Endothelial cell of umbilical vein (primary cell): Measurements from ENCODE around the gene TCP11L2. TPM values are rescaled to one million over a fixed set of nuclear protein-coding genes. Genes with fewer than 3 reads are reported as not detected.
A peak's percentile ranks its signal among the peaks of the same experiment; 100 is the strongest.

ENCODE experiments used
- BruUV-seq: library from RNA; stranded (reverse); fragments of 400-500 nt; replicated peaks from 2 replicates; lab custom pipeline; 2021; lab: Mats Ljungman, UMichigan
- CTCF ChIA-PET: fragments of 300-600, 350-600 bp; sonication (Branson Sonifier 250); formaldehyde crosslinking; loops from one replicate; lab custom pipeline; 2021; ENCODE audit warnings: antibody characterized with exemption, inconsistent platforms; lab: Charles Lee
- POLR2A ChIA-PET: fragments of 300-600, 350-600 bp; sonication (Branson Sonifier 250); formaldehyde crosslinking; loops from one replicate; lab custom pipeline; 2021; ENCODE audit warnings: antibody characterized with exemption, inconsistent platforms; lab: Charles Lee
- DNase-seq: peaks from one replicate; pipeline ENCODE4 v3.0.0-alpha.2; 2011; ENCODE audit warnings: low read depth, low spot score
- FAIRE-seq: peaks from 2 replicates; lab custom pipeline; 2011; peaks lifted over from hg19 to GRCh38; lab: Jason Lieb, UNC
- H2AFZ ChIP-seq: 2 replicates; pipeline ENCODE4 v1.6.0; 2012; ENCODE audit warnings: low read depth, low read length, control low read depth, inconsistent platforms
- H3K27ac ChIP-seq: 2 replicates; pipeline ENCODE4 v1.5.1; 2011; ENCODE audit warnings: low read depth, mild to moderate bottlenecking, control low read depth, low read length, moderate library complexity; ENCODE audit not compliant: insufficient read depth
- H3K27me3 ChIP-seq, 2 experiments: 2 replicates each; pipeline versions ENCODE4 v1.6.0 to v1.6.1; 2011; ENCODE audit warnings: low read length in 2 of 2, mixed read lengths in 1 of 2; ENCODE audit not compliant: control insufficient read depth in 2 of 2, insufficient read depth in 2 of 2
- H3K36me3 ChIP-seq, 2 experiments: 2 replicates in 1 of 2; 3 replicates in 1 of 2; pipeline ENCODE4 v1.5.1; 2011; ENCODE audit warnings: low read length in 2 of 2, mild to moderate bottlenecking in 1 of 2, moderate library complexity in 1 of 2; ENCODE audit not compliant: control insufficient read depth in 2 of 2, insufficient read depth in 2 of 2; ENCODE audit errors: extremely low read depth in 1 of 2
- H3K4me1 ChIP-seq: 3 replicates; pipeline ENCODE4 v1.5.1; 2011; ENCODE audit warnings: mild to moderate bottlenecking, low read length; ENCODE audit not compliant: control insufficient read depth, insufficient read depth; ENCODE audit errors: extremely low read depth
- H3K4me2 ChIP-seq: 2 replicates; pipeline ENCODE4 v1.6.1; 2011; ENCODE audit warnings: low read length, control low read depth, mixed read lengths; ENCODE audit not compliant: insufficient read depth
- H3K4me3 ChIP-seq, 3 experiments: fragments of 200-600 bp in 1 of 3; sonication (generic), shearing (Covaris generic) in 1 of 3; replicated peaks in 1 of 3; 2 replicates each; pipeline ENCODE4 v1.5.1; 2011 to 2016; ENCODE audit warnings: control low read depth in 3 of 3, low read length in 3 of 3, mild to moderate bottlenecking in 2 of 3, inconsistent platforms in 1 of 3, low read depth in 1 of 3, moderate library complexity in 1 of 3; ENCODE audit not compliant: insufficient read depth in 1 of 3
- H3K79me2 ChIP-seq: 2 replicates; pipeline ENCODE4 v1.6.0; 2012; ENCODE audit warnings: low read length, inconsistent platforms; ENCODE audit not compliant: control insufficient read depth, insufficient read depth
- H3K9ac ChIP-seq: replicated peaks from 2 replicates; pipeline ENCODE3; 2011; ENCODE audit warnings: low read length, control low read depth; ENCODE audit not compliant: insufficient read depth; ENCODE audit errors: extremely low read depth
- H3K9me1 ChIP-seq: replicated peaks from 3 replicates; pipeline ENCODE4 v1.6.0; 2011; ENCODE audit warnings: mild to moderate bottlenecking, low read length; ENCODE audit not compliant: control insufficient read depth, insufficient read depth; ENCODE audit errors: extremely low read depth
- H3K9me3 ChIP-seq: replicated peaks from 2 replicates; pipeline ENCODE4 v1.5.1; 2012; ENCODE audit warnings: low read length, inconsistent platforms; ENCODE audit not compliant: control insufficient read depth, insufficient read depth
- H4K20me1 ChIP-seq: replicated peaks from 2 replicates; pipeline ENCODE3; 2011; ENCODE audit warnings: mild to moderate bottlenecking, low read length; ENCODE audit not compliant: control insufficient read depth, insufficient read depth; ENCODE audit errors: extremely low read depth
- EZH2 ChIP-seq: IDR thresholded peaks from 2 replicates; pipeline ENCODE4 v1.6.1; 2012; ENCODE audit warnings: borderline replicate concordance, low read depth, mild to moderate bottlenecking, moderate library complexity, low read length, inconsistent platforms; ENCODE audit not compliant: severe bottlenecking
- FOS ChIP-seq: IDR thresholded peaks from 2 replicates; pipeline ENCODE4 v1.6.1; 2011; ENCODE audit warnings: mild to moderate bottlenecking, low read length, moderate library complexity, borderline replicate concordance; ENCODE audit not compliant: insufficient read depth
- GATA2 ChIP-seq: IDR thresholded peaks from 2 replicates; pipeline ENCODE4 v1.7.0; 2011; ENCODE audit warnings: low read depth, mild to moderate bottlenecking, moderate library complexity, mixed read lengths, low read length; ENCODE audit not compliant: insufficient read length, insufficient read depth
- JUN ChIP-seq: IDR thresholded peaks from 2 replicates; pipeline ENCODE4 v1.6.1; 2011; ENCODE audit warnings: borderline replicate concordance, low read depth; ENCODE audit not compliant: insufficient read length, insufficient read depth
- MAX ChIP-seq: IDR thresholded peaks from 2 replicates; pipeline ENCODE4 v1.6.1; 2011; ENCODE audit not compliant: insufficient read depth, insufficient read length
- MYC ChIP-seq: IDR thresholded peaks from one replicate; pipeline ENCODE4 v1.6.1; 2011; ENCODE audit warnings: mild to moderate bottlenecking, low read depth, low read length
- POLR2AphosphoS5 ChIP-seq: IDR thresholded peaks from 2 replicates; pipeline ENCODE4 v1.6.1; 2012; ENCODE audit warnings: low read depth, mild to moderate bottlenecking, control low read depth, low read length, moderate library complexity; ENCODE audit not compliant: insufficient read depth
- dilution Hi-C: fragments of 300-500 bp; cut with MboI; formaldehyde crosslinking; loops from one replicate; pipeline ENCODE4 v1.15.0; 2019; ENCODE audit warnings: low sequenced_read_pairs; ENCODE audit not compliant: extremely low pct_ligation_motif_present
- intact Hi-C: fragments of 100-400 bp; cut with micrococcal nuclease; formaldehyde crosslinking; loops from one replicate; pipeline ENCODE4 v1.10.0; 2022
- polyA plus RNA-seq, 4 experiments: library from polyadenylated mRNA; depleted of rRNA in 3 of 4; stranded (reverse) in 3 of 4; unstranded in 1 of 4; fragments of >200 nt; gene quantifications; 2 replicates each; pipeline versions ENCODE4 v1.2.1 to v1.2.3, GENCODE V29; 2011 to 2012; ENCODE audit warnings: missing spikeins in 1 of 4
- total RNA-seq: library from RNA; stranded (reverse); gene quantifications from 2 replicates; pipeline ENCODE4 v1.2.3, GENCODE V29; 2021

Gene TCP11L2
- total and polyA plus RNA-seq, 2 donors (not counting 3 experiments of a cell fraction or from before 2014, with no cell fraction given): 6.0 to 18.7 TPM

- TF ChIP-seq JUN: peak; percentile 72
- TF ChIP-seq FOS: peak; percentile 89
- TF ChIP-seq MYC: no peak
- no peak for TF ChIP-seq MAX
- peak; percentile 9 for TF ChIP-seq GATA2
- POLR2A ChIA-PET: no interaction called here
- intact Hi-C loops (no loop called here), dilution Hi-C loops (no loop called here)
- peak overlapping the region; percentile 66 for H2AFZ ChIP-seq
- DNase-seq (peak; percentile 69), FAIRE-seq (no peak)
- no peaks in the 10 kb centered on the region for H3K36me3 ChIP-seq
- BruUV-seq: no TSS peak
- H3K27me3 ChIP-seq: peaks cover 1 to 2% of the 10 kb centered on the region in 2 experiments
- peaks cover 6% of the 10 kb centered on the region for H3K4me1 ChIP-seq
- no peaks in the 10 kb centered on the region for H3K79me2 ChIP-seq
- no peaks in the 10 kb centered on the region for H4K20me1 ChIP-seq
- no peak overlapping the region for H3K4me2 ChIP-seq
- no peak overlapping the region for H3K27ac ChIP-seq
- no peaks in the 10 kb centered on the region for H3K9me1 ChIP-seq
- no peaks in the 10 kb centered on the region for H3K9me3 ChIP-seq
- CTCF ChIA-PET: interaction anchor here (0.8 kb wide), 1 partner anchor 57 kb away, joined by 3 read pairs; no protein-coding TSS in a partner anchor
- H3K9ac ChIP-seq: no peak overlapping the region
- no peak overlapping the region for H3K4me3 ChIP-seq
These were observed 13.9 kb upstream of the TCP11L2 start for GRCh38 chr12:106288494-106289195.

GRCh38 chr12:106289196-106289681 is 13.3 kb upstream of the TCP11L2 start:
- intact Hi-C loops (no loop called here), dilution Hi-C loops (no loop called here)
- H3K9ac ChIP-seq: no peak overlapping the region
- no peaks in the 10 kb centered on the region for H3K36me3 ChIP-seq
- BruUV-seq: no TSS peak
- DNase-seq (no peak), FAIRE-seq (no peak)
- H3K9me1 ChIP-seq: no peaks in the 10 kb centered on the region
- ChIA-PET POLR2A (no interaction called here), CTCF (interaction anchor here (0.8 kb wide), 1 partner anchor 56 kb away, joined by 3 read pairs; no protein-coding TSS in a partner anchor)
- peak overlapping the region; percentile 66 for H2AFZ ChIP-seq
- H4K20me1 ChIP-seq: no peaks in the 10 kb centered on the region
- no peaks in the 10 kb centered on the region for H3K9me3 ChIP-seq
- H3K4me2 ChIP-seq: no peak overlapping the region
- peaks cover 6% of the 10 kb centered on the region for H3K4me1 ChIP-seq
- no peak overlapping the region for H3K27ac ChIP-seq
- H3K27me3 ChIP-seq: peaks cover 0 to 2% of the 10 kb centered on the region in 2 experiments
- H3K4me3 ChIP-seq: no peak overlapping the region
- no peaks in the 10 kb centered on the region for H3K79me2 ChIP-seq
- TF ChIP-seq EZH2 (no peak), JUN (no peak), POLR2AphosphoS5 (no peak), MYC (no peak)
